HL-60 (cell line): Measurements from ENCODE around the gene KCNJ6.

Experiments used
- CTCF ChIP-seq: IDR thresholded peaks from one replicate; pipeline ENCODE4 v1.5.1; 2011; ENCODE audit warnings: low read length, control low read depth, inconsistent platforms; ENCODE audit not compliant: insufficient read depth
- GABPA ChIP-seq: IDR thresholded peaks from 2 replicates; pipeline ENCODE4 v1.6.1; 2012; ENCODE audit warnings: low read depth
- POLR2AphosphoS5 ChIP-seq: IDR thresholded peaks from 2 replicates; pipeline ENCODE4 v1.6.1; 2012; ENCODE audit warnings: low read depth
- REST ChIP-seq: IDR thresholded peaks from 2 replicates; pipeline ENCODE4 v1.6.1; 2012; ENCODE audit warnings: low read depth; ENCODE audit not compliant: insufficient replicate concordance
- SPI1 ChIP-seq: IDR thresholded peaks from 2 replicates; pipeline ENCODE4 v1.6.1; 2012; ENCODE audit warnings: low read depth, mild to moderate bottlenecking, borderline replicate concordance

- TF ChIP-seq REST (no peak), CTCF (no peak), POLR2AphosphoS5 (no peak), SPI1 (no peak), GABPA (no peak)
Observed at GRCh38 chr21:37580666-37581065, 335.6 kb downstream of the KCNJ6 start.
